Stimulated activated CD4-positive, alpha-beta T cell treated with anti-CD3 and anti-CD28 coated beads, Interleukin-12 subunit alpha, Interleukin-12 subunit beta, amount 100 ng/mL, for 48 hours (primary cell): ENCODE data around the gene ZNF223.

Experiments used
- DNase-seq, 3 donors: peaks; one replicate each; pipeline ENCODE4 v3.0.0-alpha.2; 2020; ENCODE audit warnings: low read depth in 2 of 3, low spot score in 1 of 3

The ZNF223 gene

GRCh38 chr19:44051650-44052402 is at the start of gene ZNF223:
ZNF223 (plus strand) TSS chr19:44052036; CDS start chr19:44055177, 3,141 bp downstream.
- peak in 2 of 3 donors; percentile 37 to 53 for DNase-seq

DNA sequence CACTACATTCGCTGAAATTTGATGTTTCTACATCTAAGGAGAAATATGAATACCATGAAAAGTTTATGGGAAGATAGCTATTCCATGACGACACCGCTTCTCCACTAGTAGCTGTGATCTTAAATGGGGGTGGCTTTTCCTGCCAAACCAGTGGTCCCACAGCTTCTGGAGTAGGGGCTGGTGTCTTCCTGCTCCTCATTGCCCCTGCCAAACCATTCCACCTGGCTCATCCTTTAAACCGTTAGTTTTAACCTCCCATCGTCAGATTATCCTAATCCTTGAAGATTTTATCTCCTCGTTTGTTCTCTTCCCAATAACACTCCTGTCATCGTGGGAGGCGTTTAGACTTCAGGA is 49.6 kb upstream of the ZNF223 start:
- DNase-seq, result no peak

DNA sequence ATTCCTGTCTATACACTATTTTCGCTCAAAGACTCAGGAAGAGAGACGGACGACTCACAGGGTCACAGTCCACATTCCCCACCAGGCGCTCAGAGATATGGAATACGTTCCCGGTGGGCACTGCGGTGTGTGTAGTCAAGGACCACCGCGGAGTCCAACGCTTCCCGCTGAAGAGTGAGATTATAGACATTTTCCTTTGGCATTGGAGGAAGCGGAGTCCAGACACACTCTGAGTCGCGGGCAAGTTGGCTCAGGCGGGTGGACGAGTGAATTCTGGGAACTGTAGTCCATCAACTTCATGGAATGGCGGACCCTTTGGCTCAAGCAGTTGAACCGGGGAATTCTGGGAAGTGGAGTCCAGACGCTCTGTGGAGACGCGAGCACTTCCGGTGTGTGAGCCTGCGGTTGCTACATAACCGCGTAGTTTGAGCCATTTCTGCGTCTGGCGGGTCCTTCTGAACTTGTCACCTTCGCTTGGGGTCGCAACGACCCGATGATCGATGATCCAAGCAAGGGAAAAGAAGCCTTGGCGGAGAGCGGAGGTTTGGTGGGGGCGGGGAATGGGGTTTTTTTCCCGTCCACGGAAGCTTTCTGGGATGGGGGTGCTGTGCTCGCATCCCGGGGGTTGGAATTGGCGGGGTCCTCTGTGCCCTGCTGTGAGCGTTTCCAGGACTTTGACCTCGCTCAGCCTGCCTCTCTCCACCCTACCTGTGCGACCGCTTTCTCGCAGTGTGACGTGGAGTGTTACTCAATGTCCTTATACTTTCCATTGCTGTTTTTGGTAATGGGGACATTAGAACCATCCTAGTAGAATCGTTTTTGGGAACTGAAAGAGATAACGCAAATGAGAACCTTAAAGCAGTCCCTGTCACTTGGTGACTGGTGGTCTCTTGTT is 49.0 kb upstream of the ZNF223 start, which contains the start of gene ZNF230:
Gene ZNF230 (plus strand): TSS at position 392 of the 895 bp plus-strand sequence. CDS start 4,122 bp downstream, outside the sequence.
- peak; percentile 67 to 75 (median 74) for DNase-seq

DNA sequence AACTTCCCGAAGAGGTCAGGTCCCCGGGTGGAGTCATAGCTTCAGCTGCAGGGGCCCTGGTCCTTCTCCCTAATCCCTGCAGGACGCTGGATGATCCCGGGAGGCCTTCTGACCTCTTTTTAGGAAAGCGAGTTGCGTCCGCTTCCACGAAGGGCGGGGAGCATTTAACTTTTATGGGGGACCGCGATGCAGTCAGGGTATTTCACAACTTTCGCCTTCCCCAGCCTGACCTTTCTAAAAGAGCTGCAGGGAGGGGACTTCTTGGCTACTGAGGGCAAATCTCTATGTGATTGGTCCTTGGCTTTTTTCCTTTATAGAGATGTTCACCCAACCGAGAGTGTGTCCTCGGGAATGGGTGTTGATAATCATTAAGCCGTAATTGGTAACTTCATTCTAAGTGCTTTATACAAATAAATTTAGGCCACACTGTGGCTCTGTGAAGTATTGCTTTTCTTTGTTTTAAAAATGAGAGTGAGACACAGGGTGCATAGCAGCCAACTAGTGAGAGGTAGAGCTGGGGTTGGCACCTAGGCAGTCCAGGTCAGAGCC is 48.3 kb upstream of the ZNF223 start:
- no peak for DNase-seq

DNA sequence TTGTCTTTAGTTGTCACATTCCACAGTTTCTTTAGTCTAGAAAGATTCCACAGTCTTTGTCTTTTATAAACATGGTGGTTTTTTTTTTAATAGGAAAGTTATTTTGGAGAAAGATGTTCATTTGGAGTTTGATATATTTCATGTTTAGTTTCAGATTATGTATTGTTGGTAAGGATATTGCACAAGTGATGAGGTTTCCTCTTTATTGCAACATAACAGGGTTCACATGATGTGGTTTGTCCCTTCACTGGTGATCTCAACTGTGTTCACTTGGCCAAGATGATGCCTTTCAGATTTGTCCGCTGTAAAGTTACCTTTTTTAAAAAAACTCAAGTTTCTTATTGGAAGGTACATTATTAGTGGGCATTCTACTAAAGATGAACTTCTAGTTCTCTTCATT is 45.9 kb upstream of the ZNF223 start:
- no peak for DNase-seq

DNA sequence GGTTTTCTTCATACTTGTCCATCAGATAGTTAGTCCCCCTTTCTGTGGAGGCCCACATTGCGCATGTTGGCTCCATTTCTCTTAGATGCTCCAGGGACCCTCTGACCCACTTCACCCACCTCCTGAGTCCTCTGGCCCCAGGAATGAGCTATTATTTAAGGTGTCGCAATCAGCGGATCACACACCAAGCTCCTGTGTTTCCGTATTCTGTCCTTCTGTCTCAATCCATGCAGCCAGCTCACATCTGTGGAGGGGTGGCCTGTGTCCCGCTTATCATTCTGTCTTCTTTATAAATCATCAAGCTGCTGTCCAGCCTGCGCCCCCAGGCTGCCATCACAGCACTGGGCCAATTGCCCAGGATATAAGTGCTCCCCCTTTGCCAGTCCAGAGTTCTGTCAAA is 44.4 kb upstream of the ZNF223 start:
- no peak for DNase-seq

- DNase-seq, result no peak
Measured at GRCh38 chr19:44010468-44010867, 41.4 kb upstream of the ZNF223 start.

DNA sequence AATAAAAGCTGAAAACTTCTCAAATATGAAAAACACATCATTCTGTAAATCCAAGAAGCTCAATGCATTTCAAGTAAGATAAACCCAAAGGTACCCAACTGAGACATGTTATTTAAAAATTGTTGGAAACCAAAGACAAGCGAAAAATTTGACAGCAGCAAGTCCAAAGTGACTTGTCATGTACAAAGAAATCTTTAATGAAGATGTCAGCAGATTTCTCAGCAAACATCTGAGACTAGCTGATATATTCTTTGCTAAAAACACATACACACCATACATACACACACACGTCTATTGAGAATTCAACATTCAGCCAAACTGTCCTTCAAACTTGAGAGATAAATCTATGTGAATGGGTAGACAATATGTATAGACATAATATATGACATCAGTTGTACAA is 32.3 kb upstream of the ZNF223 start:
- no peak for DNase-seq

GRCh38 chr19:44021221-44021620 is 30.6 kb upstream of the ZNF223 start:
- DNase-seq, result no peak

DNA sequence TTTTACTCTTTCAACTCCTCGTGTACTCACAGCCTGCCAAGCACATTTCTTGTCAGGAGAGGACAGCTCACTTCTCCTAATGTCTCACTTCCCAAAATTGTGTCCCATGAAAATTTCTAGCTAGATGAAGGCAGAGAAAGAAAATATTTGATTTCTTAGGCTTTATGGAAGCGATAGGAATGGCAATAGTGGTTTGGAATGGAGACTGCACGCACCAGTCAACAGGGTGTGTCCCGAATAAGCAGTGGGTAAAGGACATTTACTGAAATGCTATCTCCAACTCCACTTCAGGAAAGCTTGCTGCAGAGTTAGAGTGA is 27.0 kb upstream of the ZNF223 start:
- DNase-seq, result no peak

- DNase-seq, result peak; percentile 66 to 71 (median 68)
Measured at GRCh38 chr19:44025217-44025936, 26.5 kb upstream of the ZNF223 start, which contains the start of gene ZNF222. ZNF222 (plus strand) TSS chr19:44025379; CDS start chr19:44025437, 58 bp downstream.

DNA sequence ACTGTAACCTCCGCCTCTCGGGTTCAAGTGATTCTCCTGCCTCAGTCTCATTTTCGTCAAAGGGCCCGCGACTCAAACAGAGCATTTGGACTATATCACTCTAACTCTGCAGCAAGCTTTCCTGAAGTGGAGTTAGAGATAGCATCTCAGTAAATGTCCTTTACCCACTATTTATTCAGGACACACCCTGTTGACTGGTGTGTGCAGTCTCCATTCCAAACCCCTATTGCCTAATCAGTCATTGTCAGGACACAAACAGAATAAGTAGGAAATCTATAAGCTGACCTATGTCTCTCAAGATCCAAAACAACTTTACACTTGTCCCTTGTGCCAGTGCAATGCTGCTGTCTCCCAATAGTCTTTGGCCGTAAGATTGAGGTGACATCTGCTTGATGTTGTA is 25.2 kb upstream of the ZNF223 start:
- DNase-seq, result no peak

- no peak for DNase-seq
Measured at GRCh38 chr19:44032001-44032610, 19.7 kb upstream of the ZNF223 start.

DNA sequence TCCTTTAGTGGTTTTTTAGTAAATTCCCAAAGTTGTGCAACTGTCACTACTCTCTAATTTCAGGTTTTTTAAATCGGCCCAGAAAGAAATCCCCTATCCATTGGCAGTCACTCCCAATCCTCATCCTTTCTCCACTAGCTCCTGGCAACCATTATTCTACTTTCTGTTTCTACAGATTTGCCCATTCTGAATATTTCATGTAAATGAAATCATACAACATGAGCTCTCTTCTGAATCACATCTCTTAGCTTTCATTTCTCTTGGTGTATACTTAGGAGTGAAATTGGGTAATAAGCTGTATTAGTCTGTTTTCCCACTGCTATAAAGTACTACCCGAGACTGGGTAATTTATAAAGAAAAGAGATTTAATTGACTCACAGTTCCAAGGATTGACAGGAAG is 9.7 kb upstream of the ZNF223 start:
- no peak for DNase-seq

- peak in 1 of 3 donors; percentile 4 for DNase-seq
Measured at GRCh38 chr19:44050740-44051649, 841 bp upstream of the ZNF223 start.

DNA sequence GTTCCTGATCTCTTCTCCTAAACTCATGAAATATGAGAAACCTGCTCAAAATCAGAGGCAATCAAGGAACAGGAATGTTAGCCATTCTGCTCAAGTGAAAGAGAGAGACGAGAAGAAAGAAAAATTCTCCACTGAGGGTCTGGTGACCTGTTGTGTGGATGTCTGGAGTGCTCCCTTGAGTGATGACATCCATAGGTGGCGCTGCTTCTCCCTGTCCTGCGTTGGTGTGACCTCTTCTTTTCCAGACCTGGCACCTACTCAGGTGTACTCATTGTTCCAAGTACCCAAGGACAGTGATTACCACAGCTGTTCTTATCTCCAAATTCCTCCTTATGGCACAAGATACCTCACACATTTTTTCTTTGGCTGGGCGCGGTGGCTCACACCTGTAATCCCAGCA is 4.0 kb downstream of the ZNF223 start:
- no peak for DNase-seq

GRCh38 chr19:44059229-44059628 is 7.4 kb downstream of the ZNF223 start:
- DNase-seq, result no peak

DNA sequence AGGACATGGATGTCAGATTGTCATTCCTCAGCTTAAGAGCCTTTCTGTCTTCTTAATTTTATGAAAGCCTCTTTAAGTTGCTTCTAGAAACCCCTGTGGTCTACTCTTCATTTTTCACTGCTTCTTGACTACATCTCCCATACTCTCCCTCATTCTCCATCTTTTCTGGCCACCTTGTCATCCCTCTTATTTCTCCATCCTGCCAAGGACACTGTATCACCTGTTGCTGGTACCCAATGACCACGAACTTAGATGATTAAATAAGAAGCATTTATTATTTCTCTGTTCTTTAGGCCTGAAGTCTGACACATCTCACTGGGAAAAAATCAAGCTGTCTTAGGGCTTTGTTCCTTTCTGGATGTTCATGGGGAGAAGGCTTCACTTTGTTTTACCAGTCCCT is 9.2 kb downstream of the ZNF223 start:
- DNase-seq, result no peak

DNA sequence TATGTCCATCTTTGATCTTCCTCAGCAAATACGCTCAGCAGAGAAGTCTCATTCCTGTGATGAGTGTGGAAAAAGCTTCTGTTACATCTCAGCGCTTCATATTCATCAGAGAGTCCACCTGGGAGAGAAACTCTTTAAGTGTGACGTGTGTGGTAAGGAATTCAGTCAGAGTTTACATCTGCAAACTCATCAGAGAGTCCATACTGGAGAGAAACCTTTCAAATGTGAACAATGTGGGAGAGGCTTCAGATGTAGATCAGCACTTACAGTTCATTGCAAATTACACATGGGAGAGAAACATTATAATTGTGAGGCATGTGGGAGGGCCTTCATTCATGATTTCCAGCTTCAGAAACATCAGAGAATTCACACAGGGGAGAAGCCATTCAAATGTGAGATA is 14.5 kb downstream of the ZNF223 start:
- DNase-seq, result no peak

DNA sequence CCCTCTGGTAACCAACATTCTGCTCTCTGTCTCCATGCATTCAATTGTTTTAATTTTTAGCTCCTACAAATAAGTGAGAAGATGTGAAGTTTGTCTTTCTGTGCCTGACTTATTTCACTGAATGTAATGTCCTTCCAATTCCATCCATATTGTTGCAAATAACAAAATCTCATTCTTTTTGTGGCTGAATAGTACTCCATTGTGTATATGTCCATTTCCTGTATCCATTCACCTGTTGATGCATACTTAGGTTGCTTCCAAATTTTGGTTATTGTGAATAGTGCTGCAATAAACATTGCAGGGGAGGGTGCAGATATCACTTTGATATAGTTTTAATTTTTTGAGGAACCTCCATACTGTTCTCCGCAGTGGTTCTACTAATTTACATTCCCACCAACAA is 17.6 kb downstream of the ZNF223 start:
- DNase-seq, result no peak
